ENCODE data around the gene PKP3. TPM values are rescaled to one million over a fixed set of nuclear protein-coding genes. Genes with fewer than 3 reads are reported as not detected.

The PKP3 gene
- total RNA-seq, 4 donors from 2014 or later: 612 to 880 (median 754) TPM

DNA sequence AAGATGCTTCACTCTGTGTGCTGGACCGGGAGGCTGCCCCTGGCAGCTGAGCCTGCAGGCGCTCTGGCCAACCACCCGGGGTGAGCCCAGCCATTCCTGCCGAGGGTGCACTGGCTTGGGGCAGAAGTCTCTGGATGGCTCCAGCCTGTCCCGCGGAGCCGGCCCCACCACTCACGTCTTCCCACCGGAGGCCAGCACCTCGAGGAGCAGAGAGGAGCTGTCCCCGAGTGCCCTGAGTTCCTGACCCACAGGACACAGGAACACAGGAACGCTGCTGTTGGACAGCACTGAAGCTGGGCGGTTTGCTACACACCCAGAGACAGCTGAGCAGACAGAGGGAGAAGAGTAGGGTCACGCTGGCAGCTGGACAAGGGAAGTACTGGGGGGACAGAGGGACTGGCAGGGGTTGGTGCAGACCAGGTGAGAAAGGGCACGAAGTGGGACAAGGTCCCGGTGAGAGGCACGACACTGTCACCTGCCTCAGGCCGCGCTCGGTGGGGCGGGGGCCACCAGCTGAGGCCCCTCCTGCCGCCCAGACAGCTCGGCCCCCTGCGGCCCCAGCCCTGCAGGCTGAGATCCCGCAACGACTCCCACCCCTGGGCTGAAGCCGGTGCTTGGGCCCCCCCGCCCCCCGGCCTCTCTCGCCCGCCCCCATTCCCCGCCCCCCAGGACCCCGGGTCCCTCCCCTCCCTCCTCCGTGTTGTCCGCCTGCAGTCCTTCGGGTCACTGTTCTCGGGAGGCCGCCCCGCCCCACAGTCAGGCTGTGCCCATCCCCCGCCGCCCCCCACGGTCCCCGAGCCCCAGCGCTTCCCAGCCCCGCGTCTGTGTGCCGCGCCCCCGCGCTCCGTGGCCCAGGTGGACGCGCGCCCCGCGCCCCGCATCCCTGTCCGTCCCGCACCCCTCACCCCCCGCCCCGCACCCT, 25.3 kb upstream of the PKP3 start:
- no peak for DNase-seq (ENCODE audit: low spot score in 2 of 2)
- intact Hi-C loops (cut with DNase I; ENCODE audit: low total_unique reads): no loop called here
- no peak overlapping the region for H3K4me3 ChIP-seq (ENCODE audit: low read depth, poor library complexity, severe bottlenecking)
- no peak for TF ChIP-seq POLR2A (IDR thresholded peaks at IDR 0.05)
- WGBS, 2 donors: 2 to 3% methylated on average over 25 to 42 of the region's 61 CpGs

DNA sequence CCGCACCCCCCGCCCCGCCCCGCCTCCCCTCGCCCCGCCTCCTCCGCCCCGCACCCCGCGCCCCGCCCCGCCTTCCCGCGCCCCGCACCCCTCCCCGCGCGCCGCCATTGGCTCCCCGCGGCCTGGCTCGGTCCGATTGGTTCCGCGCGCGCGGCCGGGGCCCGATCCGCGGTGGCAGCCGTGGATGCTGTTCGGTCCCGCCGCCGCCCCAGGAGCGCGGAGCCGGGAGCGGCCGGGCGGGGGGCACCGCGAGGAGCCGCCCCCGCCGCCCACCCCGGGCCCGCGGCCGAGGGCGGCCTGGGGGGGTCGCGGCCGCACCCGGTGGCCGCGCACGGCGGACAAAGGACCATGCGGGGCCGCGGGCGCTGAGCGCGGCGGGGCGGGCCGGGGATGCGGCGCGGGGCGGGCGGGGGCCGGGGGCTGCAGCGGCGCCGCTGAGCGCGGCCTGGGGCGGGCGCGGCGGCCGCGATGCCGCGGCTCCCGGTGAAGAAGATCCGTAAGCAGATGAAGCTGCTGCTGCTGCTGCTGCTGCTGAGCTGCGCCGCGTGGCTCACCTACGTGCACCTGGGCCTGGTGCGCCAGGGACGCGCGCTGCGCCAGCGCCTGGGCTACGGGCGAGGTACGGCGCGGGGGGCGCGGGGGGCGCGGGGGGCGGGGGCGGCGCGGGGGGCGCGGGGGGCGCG, 24.5 kb upstream of the PKP3 start, which contains the start of gene B4GALNT4:
TSS of gene B4GALNT4 (plus strand) at position 164 of the 683 bp plus-strand sequence. CDS start at position 469, 305 bp downstream.
- TF ChIP-seq, protein P1, sequence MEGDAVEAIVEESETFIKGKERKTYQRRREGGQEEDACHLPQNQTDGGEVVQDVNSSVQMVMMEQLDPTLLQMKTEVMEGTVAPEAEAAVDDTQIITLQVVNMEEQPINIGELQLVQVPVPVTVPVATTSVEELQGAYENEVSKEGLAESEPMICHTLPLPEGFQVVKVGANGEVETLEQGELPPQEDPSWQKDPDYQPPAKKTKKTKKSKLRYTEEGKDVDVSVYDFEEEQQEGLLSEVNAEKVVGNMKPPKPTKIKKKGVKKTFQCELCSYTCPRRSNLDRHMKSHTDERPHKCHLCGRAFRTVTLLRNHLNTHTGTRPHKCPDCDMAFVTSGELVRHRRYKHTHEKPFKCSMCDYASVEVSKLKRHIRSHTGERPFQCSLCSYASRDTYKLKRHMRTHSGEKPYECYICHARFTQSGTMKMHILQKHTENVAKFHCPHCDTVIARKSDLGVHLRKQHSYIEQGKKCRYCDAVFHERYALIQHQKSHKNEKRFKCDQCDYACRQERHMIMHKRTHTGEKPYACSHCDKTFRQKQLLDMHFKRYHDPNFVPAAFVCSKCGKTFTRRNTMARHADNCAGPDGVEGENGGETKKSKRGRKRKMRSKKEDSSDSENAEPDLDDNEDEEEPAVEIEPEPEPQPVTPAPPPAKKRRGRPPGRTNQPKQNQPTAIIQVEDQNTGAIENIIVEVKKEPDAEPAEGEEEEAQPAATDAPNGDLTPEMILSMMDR (IDR thresholded peaks at IDR 0.05): no peak
- TF ChIP-seq POLR2A (IDR thresholded peaks at IDR 0.05): no peak
- DNase-seq (ENCODE audit: low spot score in 2 of 2): no peak
- intact Hi-C loops (cut with DNase I; ENCODE audit: low total_unique reads): loop anchor here (5.0 kb wide), 1 partner anchor 172 kb away; a partner anchor contains a TSS
- no peak within 1 kb of the TSS for H3K4me3 ChIP-seq (ENCODE audit: low read depth, poor library complexity, severe bottlenecking)
- 0 to 2% methylated on average over 6 to 40 of the region's 118 CpGs for WGBS, 2 donors

DNA sequence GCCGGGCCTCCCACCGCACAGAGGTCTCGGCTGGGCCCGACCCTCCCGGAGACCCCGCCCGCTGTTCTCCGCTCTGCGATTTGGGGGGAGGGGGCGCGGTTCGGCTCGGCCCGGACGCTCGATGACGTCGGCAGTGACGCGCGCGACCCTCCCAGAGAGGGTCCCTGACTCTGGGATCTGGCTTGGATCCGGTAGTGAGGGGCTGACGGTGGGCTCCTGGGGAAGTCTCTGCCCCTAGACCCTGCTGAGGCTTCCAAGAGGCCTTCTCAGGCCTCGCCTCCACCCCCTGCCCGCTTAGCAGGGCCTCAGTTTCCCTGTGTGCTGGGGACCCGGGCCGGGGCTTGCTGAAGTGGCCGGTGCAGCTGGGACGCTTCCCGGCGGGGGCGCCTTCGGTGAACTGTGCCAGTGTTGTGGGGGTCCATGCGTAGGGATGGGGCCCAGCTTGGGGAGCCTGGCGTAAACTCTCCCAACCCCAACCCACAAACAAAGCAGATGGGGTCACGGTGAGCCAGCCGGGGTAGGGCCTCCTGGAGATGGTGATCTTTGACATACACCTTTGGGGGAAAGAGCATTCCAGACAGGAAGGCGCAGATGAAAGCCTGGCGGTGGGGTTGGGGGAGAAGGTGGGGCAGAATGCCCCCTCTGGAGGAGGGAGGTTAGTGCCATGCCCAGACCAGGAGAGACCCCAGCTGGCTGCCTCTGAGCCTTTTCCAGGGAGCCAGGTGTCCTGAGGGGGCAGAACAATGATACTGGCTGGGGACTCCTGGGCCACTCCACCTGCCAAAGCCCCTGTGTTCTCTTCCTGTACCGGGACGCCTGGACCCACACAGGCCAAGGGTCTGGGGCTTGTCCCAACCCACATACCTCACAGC, 23.7 kb upstream of the PKP3 start:
- H3K4me3 ChIP-seq (ENCODE audit: low read depth, poor library complexity, severe bottlenecking): no peak overlapping the region
- TF ChIP-seq, protein P1 (IDR thresholded peaks at IDR 0.05): no peak
- TF ChIP-seq POLR2A (IDR thresholded peaks at IDR 0.05): no peak
- intact Hi-C loops (cut with DNase I; ENCODE audit: low total_unique reads): loop anchor here (5.0 kb wide), 1 partner anchor 173 kb away; a partner anchor contains a TSS
- no peak for DNase-seq (ENCODE audit: low spot score in 2 of 2)
- WGBS, 2 donors: 23 to 36% methylated on average over 19 to 24 of the region's 42 CpGs

DNA sequence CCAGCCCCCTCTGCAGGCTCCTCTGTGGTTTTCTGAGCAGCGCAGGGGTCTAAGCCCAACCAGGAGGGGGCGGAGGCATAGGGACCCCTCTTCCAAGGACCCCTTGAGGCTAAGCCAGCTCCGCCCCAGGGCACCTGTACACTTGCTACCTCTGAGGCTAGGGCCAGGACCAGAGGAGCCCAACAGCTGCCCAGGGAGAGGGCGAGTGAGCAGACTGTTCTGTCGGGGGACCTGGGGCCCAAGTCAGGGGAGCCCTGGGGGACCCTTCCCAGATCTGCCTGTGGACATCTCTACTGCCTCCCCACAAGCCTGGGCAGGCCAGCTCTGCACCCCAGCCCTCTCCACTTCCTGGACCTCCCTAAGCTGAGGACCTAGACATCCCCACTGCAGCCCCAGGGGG, 23.0 kb upstream of the PKP3 start:
- TF ChIP-seq, protein P1 (IDR thresholded peaks at IDR 0.05): no peak
- TF ChIP-seq POLR2A (IDR thresholded peaks at IDR 0.05): no peak
- H3K4me3 ChIP-seq (ENCODE audit: low read depth, poor library complexity, severe bottlenecking): no peak overlapping the region
- WGBS, 2 donors: 76 to 80% methylated on average over 3 to 5 of the region's 5 CpGs
- intact Hi-C loops (cut with DNase I; ENCODE audit: low total_unique reads): loop anchor here (5.0 kb wide), 1 partner anchor 174 kb away; a partner anchor contains a TSS
- no peak for DNase-seq (ENCODE audit: low spot score in 2 of 2)

DNA sequence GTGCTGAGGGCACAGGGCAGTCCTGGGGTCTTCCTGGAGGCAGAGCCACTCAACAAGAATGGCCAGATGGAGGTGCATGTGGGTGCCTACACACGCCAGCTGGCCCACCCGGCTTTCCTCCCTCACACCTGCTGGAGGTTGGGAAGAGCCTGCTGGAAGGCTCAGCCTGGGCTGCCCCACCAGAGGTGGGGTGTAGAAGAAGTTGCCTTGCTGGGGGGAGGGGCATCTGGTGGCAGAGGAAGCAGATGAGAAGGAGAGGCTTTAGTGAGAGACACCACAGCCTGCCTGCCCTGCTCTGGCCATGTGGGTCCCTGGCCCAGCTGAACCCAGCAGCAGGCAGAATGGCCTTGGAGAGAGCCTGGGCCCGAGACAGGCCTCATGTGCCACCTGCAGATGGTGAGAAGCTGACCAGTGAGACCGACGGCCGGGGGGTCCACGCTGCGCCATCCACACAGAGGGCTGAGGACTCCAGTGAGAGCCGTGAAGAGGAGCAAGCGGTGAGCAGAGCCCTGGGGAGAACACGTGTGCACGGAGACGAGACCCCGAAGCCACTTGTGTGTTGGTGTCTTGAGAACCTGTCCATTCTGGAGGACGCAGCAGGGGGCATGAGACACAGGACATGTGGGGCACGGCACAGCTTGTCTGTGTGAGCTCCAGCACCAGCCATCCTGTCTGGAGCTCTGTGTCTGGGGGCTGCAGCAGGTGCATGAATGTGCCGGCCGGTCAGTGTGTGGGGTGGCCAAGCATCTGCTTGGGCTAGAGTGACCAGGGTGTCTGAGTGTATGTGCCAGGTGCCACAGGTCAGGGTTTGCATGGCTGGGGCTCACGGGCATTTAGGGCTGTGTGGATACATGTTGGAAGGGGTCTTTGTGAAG, 22.1 kb upstream of the PKP3 start:
- TF ChIP-seq POLR2A (IDR thresholded peaks at IDR 0.05): no peak
- 81 to 83% methylated on average over 16 to 18 of the region's 19 CpGs for WGBS, 2 donors
- DNase-seq (ENCODE audit: low spot score in 2 of 2): no peak
- no peak overlapping the region for H3K4me3 ChIP-seq (ENCODE audit: low read depth, poor library complexity, severe bottlenecking)
- intact Hi-C loops (cut with DNase I; ENCODE audit: low total_unique reads): loop anchor here (5.0 kb wide), 1 partner anchor 175 kb away; a partner anchor contains a TSS

All from lower leg skin (tissue), 4 donors.